NK-92 treated with Interleukin-12 subunit alpha and Interleukin-12 subunit beta, amount 100 ng/mL, for 24 hours (cell line): ENCODE results near the gene YBEY.

ENCODE experiments used
- DNase-seq: peaks from one replicate; lab custom pipeline; 2025; lab: John Stamatoyannopoulos, UW

Gene YBEY

DNA sequence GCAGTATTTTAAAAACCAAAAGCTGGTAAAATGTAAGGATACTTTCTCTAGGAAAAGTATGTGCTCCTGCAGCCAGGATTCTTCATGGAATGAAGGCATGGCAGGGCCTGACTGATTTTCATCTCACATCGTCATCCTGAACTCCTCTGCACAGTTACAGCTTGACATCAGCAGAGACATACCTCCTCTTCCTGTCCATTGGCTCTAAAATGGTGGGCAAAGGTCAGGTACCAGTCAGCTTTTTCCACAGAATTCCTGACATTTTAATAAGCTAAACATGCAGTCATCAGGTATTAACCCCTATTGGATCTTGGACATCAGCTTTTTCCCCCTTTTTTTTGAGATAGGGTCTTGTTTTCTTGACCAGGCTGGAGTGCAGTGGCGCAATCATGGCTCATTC, 43.7 kb downstream of the YBEY start:
- DNase-seq: no peak

DNA sequence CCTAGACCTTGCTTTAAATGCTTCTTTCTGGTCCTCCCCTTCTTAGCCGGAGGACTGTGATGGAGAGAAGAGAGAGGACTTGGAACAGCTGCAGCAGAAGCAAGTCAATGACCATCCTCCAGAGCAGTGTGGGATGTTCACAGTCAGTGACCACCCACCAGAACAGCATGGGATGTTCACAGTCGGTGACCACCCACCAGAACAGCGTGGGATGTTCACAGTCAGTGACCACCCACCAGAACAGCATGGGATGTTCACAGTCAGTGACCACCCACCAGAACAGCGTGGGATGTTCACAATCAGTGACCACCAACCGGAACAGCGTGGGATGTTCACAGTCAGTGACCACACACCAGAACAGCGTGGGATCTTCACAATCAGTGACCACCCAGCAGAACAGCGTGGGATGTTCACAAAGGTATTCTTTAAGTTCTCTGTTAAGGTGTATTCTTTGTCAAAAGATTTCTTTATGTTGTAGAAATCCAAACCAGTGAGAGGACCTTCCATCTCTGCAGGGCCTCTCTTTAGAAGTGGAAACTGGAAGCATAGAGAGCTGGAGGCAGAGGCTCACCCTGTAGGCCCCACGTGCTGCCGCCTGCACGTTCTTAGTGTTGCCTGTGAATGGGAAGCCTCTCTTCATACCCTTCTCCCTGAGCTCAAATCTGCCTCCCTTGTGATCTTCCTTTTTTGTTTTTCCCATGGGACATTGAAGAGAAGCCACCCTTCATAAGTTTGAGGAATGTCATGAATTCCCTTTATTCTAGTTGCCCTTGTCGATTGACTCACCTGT, 48.4 kb downstream of the YBEY start:
- DNase-seq: no peak

DNA sequence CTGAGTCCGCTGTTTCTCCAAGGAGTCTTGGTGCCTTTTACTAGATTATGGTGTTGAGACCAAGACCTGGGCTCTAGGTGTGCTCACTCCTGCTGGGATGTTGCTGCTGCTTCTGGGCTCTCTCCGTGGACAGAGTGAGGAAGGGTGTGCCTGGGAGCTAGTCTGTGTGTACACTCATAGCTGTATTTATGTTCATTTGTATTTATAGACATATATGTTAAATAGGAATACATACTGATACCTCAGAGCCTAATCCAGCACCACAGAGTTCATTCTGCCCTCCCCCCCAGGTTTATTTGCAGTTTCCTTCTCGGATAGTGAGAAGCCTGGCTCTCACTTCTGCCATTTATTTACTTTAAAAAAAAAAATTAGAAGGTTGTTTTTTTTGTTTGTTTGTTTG, 50.5 kb downstream of the YBEY start:
- no peak for DNase-seq

DNA sequence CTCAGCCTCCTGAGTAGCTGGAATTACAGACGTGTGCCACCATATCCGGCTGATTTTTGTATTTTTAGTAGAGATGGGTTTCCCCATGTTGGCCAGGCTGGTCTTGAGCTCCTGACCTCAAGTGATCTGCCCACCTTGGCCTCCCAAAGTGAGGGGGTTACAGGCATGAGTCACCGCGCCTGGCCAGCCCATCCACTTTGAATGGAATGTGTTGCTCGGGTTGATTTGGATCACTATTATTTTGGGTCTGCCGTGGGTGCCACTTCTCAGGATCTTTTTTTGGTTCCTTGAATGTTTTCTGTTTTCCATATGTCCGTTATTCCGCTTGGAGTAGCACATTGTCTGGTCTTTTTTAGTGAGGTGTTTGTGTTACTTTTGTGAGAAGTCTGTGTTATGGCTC, 54.9 kb downstream of the YBEY start:
- DNase-seq: no peak

DNA sequence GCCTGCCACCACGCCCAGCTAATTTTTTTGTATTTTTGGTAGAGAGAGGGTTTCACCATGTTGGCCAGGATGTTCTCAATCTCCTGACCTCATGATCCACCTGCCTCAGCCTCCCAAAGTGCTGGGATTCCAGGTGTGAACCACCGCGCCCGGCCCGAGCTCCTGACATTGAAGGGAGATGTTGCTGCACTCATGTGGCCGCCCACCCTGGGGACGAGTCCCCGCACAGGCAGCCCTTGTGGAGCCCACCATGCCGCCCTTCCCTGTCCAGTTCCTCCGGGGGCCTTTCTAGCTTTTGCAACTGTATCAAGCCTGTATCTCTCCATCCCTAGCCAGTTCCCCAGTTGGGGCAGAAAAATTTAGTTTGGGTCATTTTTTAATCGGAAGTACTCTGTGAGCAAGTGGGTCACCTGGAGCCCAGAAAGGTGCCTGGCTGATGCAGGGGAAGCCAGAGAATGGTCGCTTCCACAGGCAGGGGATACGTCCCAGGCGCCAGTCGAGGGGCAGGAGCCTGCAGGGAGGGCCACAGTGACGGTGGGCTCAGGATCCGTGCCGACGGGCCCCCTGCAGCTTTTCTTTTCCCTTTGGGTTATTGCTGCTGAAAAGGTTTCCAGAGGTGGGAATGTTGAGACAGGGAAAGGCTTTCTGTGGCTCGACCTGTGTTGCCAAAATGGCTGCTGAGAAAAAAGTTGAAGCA, 58.2 kb downstream of the YBEY start:
- DNase-seq: no peak

DNA sequence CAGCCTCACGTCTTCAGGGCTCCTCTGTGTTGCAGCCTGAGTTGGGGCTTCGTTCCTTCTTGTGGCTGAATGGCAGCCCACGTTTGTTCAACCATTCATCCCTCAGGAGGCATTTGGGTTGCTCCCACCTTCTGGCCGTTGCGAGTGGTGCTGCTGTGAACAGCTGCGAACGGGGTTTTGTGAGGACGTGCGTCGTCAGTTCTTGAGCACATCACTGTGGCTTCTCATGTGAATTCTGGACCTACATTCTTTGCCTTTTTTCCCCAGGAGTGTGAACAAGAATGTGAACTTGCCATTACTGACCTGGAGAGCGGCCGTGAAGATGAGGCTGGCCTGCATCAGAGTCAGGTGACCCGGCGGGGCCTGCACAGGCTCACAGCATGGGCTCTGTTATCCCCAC, 59.7 kb downstream of the YBEY start:
- DNase-seq: no peak

DNA sequence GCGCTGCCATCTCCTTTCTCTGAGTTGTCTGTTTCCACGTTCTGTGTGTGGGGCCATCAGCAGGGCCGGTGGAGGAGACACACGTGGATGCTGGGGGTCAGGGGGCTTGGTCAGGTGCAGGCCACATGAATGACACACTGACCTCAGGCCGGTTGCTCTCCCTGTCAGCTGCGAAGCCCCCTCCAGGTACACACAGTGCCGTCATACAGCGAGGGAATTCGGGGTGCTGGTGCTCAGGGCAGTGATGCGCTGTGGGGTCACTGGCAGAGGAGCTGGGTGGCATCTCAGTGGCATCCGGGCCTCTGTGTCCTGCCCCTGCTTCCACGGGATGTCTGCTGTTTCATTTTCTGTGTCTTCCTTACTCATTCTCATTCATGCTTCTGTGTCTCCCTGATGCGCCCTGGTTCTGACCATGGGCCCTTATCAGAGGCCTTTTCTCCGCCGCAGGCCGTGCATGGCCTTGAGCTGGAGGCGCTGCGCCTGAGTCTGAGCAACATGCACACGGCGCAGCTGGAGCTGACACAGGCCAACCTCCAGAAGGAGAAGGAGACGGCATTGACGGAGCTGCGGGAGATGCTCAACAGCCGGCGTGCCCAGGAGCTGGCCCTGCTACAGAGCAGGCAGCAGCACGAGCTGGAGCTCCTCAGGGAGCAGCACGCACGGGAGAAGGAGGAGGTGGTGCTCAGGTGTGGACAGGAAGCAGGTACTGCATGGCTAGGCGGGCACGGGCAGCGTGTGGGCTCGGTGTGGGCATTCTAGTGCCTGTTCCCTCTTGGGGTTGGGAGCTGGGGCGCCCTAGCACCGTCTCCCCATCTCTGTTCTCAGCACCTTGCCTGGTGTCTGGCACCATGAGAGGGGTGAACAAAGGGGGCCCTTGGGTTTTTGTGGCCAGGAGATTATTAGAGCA, 60.4 kb downstream of the YBEY start:
- no peak for DNase-seq

DNA sequence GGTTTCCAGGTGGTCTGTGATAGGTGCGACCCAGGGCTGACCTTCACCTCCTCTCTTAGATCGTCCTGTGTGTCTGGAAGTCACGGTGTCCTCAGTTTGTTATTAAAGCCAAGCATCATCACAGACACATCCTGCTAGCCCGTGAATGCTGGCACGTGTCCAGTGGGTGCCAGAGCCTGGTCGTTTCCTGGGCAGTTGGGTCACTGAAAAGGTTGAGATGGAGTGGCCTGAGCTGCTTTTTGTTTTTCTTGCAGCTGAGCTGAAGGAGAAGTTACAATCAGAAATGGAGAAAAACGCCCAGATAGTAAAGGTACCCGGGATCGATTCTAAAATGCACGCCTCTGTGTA, 61.0 kb downstream of the YBEY start:
- DNase-seq: no peak
